Upper lobe of left lung (tissue), 4 donors: ENCODE results near the gene TNNT2.
A peak's percentile ranks its signal among the peaks of the same experiment; 100 is the strongest.

ENCODE experiments used
- CTCF ChIP-seq, 6 experiments: fragments of 450-650 bp in 4 of 6; fragments of 200-600 bp in 2 of 6; sonication (generic) in 2 of 6; IDR thresholded peaks; one replicate each; pipeline ENCODE4 v1.5.1; 2016 to 2019; ENCODE audit warnings: antibody characterized with exemption in 6 of 6
- EP300 ChIP-seq, 4 donors: sonication (generic); formaldehyde crosslinking; IDR thresholded peaks; one replicate each; pipeline ENCODE4 v1.5.1; 2017; ENCODE audit warnings: antibody characterized with exemption in 4 of 4, control low read depth in 2 of 4
- POLR2A ChIP-seq, 4 donors: fragments of 450-650 bp; IDR thresholded peaks; one replicate each; pipeline ENCODE4 v1.5.1; 2016 to 2017; ENCODE audit warnings: antibody characterized with exemption in 4 of 4, mild to moderate bottlenecking in 2 of 4
- POLR2AphosphoS5 ChIP-seq, 2 donors: sonication (generic); formaldehyde crosslinking; IDR thresholded peaks; one replicate each; pipeline ENCODE4 v1.5.1; 2017; ENCODE audit warnings: antibody characterized with exemption in 2 of 2

DNA sequence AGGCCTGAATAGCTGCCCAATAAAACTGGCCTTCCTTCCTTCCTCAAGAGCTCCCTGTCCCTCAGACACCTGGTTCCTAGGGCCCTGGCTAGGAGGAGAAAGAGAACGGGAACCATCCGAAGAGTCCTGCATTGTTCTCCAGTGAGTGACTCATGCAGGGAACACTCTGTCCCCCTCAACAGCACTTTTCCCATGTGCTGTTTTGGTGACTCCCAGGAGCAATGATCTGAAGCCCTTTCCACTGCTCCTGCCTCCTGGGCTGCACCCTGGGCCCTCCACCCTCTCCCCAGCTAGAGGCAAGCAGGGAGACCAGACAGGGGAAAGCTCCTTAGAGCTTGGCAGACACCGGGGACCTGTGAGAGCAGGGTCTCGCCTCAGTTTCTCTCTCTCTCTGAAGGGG lies 18.9 kb downstream of the TNNT2 start:
- TF ChIP-seq CTCF (IDR thresholded peaks at IDR 0.05): no peak
- no peak for TF ChIP-seq POLR2A (IDR thresholded peaks at IDR 0.05)
- TF ChIP-seq POLR2AphosphoS5 (IDR thresholded peaks at IDR 0.05): peak; percentile 40 to 63
- TF ChIP-seq EP300 (IDR thresholded peaks at IDR 0.05): peak in 1 of 4 donors; percentile 66
